Measurements from ENCODE around the gene HOXA13. TPM values are rescaled to one million over a fixed set of nuclear protein-coding genes. Genes with fewer than 3 reads are reported as not detected.
A peak's percentile ranks its signal among the peaks of the same experiment; 100 is the strongest.

HOXA13 gene
- total RNA-seq, 2 donors from 2014 or later = not detected

GRCh38 chr7:27155816-27156507 is 43.9 kb downstream of the HOXA13 start:
- Histone ChIP-seq H3K27me3 (ENCODE audit: control insufficient read depth, insufficient read depth, low read length, poor library complexity, severe bottlenecking) (peaks cover 100% of the 10 kb centered on the region), H3K4me3 (ENCODE audit: low read length) (peak overlapping the region; percentile 62), H3K9ac (ENCODE audit: extremely low read depth, low read length, poor library complexity, severe bottlenecking) (no peak overlapping the region), H3K9me3 (ENCODE audit: control insufficient read depth, low read length) (peaks cover 38% of the 10 kb centered on the region), H3K27ac (ENCODE audit: low read depth, low read length) (no peak overlapping the region), H3K36me3 (ENCODE audit: control insufficient read depth, insufficient read depth, low read length) (no peaks in the 10 kb centered on the region), H3K4me1 (ENCODE audit: control insufficient read depth, insufficient read depth, low read length) (no peaks in the 10 kb centered on the region)
- WGBS, 2 experiments (ENCODE audit: insufficient coverage in 1 of 2, insufficient read length in 1 of 2) = 10 to 11% methylated on average over 37 to 63 of the region's 63 CpGs
- TF ChIP-seq, protein P1, sequence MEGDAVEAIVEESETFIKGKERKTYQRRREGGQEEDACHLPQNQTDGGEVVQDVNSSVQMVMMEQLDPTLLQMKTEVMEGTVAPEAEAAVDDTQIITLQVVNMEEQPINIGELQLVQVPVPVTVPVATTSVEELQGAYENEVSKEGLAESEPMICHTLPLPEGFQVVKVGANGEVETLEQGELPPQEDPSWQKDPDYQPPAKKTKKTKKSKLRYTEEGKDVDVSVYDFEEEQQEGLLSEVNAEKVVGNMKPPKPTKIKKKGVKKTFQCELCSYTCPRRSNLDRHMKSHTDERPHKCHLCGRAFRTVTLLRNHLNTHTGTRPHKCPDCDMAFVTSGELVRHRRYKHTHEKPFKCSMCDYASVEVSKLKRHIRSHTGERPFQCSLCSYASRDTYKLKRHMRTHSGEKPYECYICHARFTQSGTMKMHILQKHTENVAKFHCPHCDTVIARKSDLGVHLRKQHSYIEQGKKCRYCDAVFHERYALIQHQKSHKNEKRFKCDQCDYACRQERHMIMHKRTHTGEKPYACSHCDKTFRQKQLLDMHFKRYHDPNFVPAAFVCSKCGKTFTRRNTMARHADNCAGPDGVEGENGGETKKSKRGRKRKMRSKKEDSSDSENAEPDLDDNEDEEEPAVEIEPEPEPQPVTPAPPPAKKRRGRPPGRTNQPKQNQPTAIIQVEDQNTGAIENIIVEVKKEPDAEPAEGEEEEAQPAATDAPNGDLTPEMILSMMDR (conservative IDR thresholded peaks at IDR 0.05) = no peak
- DNase-seq = peak; percentile 74
- Mint-ChIP-seq H3K4me1 (no peaks in the 10 kb centered on the region), H3K27me3 (ENCODE audit: insufficient read depth) (peaks cover 99% of the 10 kb centered on the region), H3K36me3 (ENCODE audit: low read depth) (peaks cover 2% of the 10 kb centered on the region), H3K4me3 (peak overlapping the region; percentile 46), H3K9me3 (peaks cover 43% of the 10 kb centered on the region), H3K27ac (no peak overlapping the region)

DNA sequence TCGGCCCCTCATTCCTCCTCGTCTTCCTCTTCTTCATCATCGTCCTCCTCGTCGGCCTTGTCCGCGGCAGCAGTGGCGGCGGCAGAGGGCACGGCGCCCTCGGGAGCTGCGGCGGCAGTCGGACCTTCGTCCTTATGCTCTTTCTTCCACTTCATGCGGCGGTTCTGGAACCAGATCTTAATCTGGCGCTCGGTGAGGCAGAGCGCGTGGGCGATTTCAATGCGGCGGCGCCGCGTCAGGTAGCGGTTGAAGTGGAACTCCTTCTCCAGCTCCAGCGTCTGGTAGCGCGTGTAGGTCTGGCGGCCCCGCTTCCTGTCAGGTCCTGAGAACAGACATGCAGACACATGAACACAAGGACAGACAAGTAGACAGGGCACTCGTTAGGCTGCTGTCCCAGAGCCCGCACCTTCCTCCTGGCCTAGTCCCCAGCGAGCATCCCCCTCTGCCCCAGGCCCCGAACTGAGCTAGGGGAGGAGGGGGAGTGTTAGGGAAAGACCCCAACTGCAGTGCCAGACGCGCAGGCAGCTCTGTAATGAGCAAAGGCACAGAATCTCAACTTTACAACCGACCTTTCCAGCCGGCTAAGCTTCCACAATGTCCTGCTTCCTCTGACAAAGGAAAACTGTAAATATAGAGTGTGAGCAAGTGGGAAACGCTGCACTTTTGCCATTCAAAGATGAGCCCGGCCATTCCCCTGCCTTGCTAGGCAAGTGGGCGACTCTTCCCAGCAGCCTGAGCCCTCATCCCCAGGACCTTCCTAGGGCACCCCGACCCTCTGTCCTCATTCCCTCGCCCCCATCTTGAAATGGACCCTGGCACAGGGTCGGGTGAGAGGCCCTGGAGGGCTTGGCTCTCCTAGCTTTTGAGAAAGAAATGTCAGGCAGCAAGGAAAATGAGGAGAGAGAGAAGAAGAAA is 44.7 kb downstream of the HOXA13 start:
- Mint-ChIP-seq H3K9me3 (peaks cover 43% of the 10 kb centered on the region), H3K36me3 (ENCODE audit: low read depth) (peaks cover 2% of the 10 kb centered on the region), H3K27ac (no peak overlapping the region), H3K27me3 (ENCODE audit: insufficient read depth) (peaks cover 100% of the 10 kb centered on the region), H3K4me3 (no peak overlapping the region), H3K4me1 (no peaks in the 10 kb centered on the region)
- DNase-seq = peak; percentile 58
- H3K4me3 ChIP-seq (ENCODE audit: low read length) = no peak overlapping the region
- peaks cover 38% of the 10 kb centered on the region for H3K9me3 ChIP-seq (ENCODE audit: control insufficient read depth, low read length)
- no peak overlapping the region for H3K27ac ChIP-seq (ENCODE audit: low read depth, low read length)
- TF ChIP-seq, protein P1 (conservative IDR thresholded peaks at IDR 0.05) = no peak
- H3K9ac ChIP-seq (ENCODE audit: extremely low read depth, low read length, poor library complexity, severe bottlenecking) = no peak overlapping the region
- peaks cover 100% of the 10 kb centered on the region for H3K27me3 ChIP-seq (ENCODE audit: control insufficient read depth, insufficient read depth, low read length, poor library complexity, severe bottlenecking)
- no peaks in the 10 kb centered on the region for H3K4me1 ChIP-seq (ENCODE audit: control insufficient read depth, insufficient read depth, low read length)
- H3K36me3 ChIP-seq (ENCODE audit: control insufficient read depth, insufficient read depth, low read length) = no peaks in the 10 kb centered on the region
- WGBS, 2 experiments (ENCODE audit: insufficient coverage in 1 of 2, insufficient read length in 1 of 2) = 15% methylated on average over 20 to 48 of the region's 48 CpGs

- 44 to 67% methylated on average over 1 to 10 of the region's 10 CpGs for WGBS, 2 experiments (ENCODE audit: insufficient coverage in 1 of 2, insufficient read length in 1 of 2)
- Mint-ChIP-seq H3K9me3 (peaks cover 43% of the 10 kb centered on the region), H3K36me3 (ENCODE audit: low read depth) (peaks cover 2% of the 10 kb centered on the region), H3K4me1 (no peaks in the 10 kb centered on the region), H3K27ac (no peak overlapping the region), H3K27me3 (ENCODE audit: insufficient read depth) (peaks cover 100% of the 10 kb centered on the region), H3K4me3 (no peak overlapping the region)
- Histone ChIP-seq H3K36me3 (ENCODE audit: control insufficient read depth, insufficient read depth, low read length) (no peaks in the 10 kb centered on the region), H3K4me3 (ENCODE audit: low read length) (no peak overlapping the region), H3K9ac (ENCODE audit: extremely low read depth, low read length, poor library complexity, severe bottlenecking) (no peak overlapping the region), H3K27me3 (ENCODE audit: control insufficient read depth, insufficient read depth, low read length, poor library complexity, severe bottlenecking) (peaks cover 100% of the 10 kb centered on the region), H3K4me1 (ENCODE audit: control insufficient read depth, insufficient read depth, low read length) (no peaks in the 10 kb centered on the region), H3K9me3 (ENCODE audit: control insufficient read depth, low read length) (peaks cover 38% of the 10 kb centered on the region), H3K27ac (ENCODE audit: low read depth, low read length) (no peak overlapping the region)
- peak; percentile 36 for DNase-seq
- TF ChIP-seq, protein P1 (conservative IDR thresholded peaks at IDR 0.05) = no peak
Measured at GRCh38 chr7:27154369-27154768, 45.5 kb downstream of the HOXA13 start.

Data from endodermal cell (in vitro differentiated cells).